NCI-H69 (cell line): ENCODE data around the gene APOH.
"Not testable (repeated sequence)": the region's sequence is repeated elsewhere in the genome, so short reads cannot be mapped to it uniquely, and the experiment has no call there.

Experiments used
- DNase-seq: peaks from one replicate; lab custom pipeline; 2025; lab: John Stamatoyannopoulos, UW

APOH gene

GRCh38 chr17:66228887-66229782 lies at the start of gene APOH:
Gene APOH, minus strand, starts transcription at chr17:66229415. Its CDS starts 36 bp downstream, at chr17:66229379.
- no peak for DNase-seq

GRCh38 chr17:66277191-66277590 lies 48.0 kb upstream of the APOH start:
- no peak for DNase-seq

- no peak for DNase-seq
These were observed 47.2 kb upstream of the APOH start for GRCh38 chr17:66276328-66276937.

GRCh38 chr17:66275651-66276050 lies 46.4 kb upstream of the APOH start:
- DNase-seq, result peak; percentile 46

- no peak for DNase-seq
These were observed 44.3 kb upstream of the APOH start for GRCh38 chr17:66273586-66273848.

GRCh38 chr17:66272811-66273585 lies 43.8 kb upstream of the APOH start:
- DNase-seq, result no peak

GRCh38 chr17:66271512-66271911 lies 42.3 kb upstream of the APOH start:
- DNase-seq, result no peak

- DNase-seq, result no peak
These were observed 40.9 kb upstream of the APOH start for GRCh38 chr17:66270106-66270505.

- DNase-seq, result no peak
These were observed 39.2 kb upstream of the APOH start for GRCh38 chr17:66268247-66268927.

- no peak for DNase-seq
These were observed 35.5 kb upstream of the APOH start for GRCh38 chr17:66264696-66265095.

GRCh38 chr17:66262767-66263166 lies 33.6 kb upstream of the APOH start:
- DNase-seq, result peak; percentile 66

GRCh38 chr17:66260688-66261087 lies 31.5 kb upstream of the APOH start:
- peak; percentile 15 for DNase-seq

GRCh38 chr17:66260275-66260674 lies 31.1 kb upstream of the APOH start:
- no peak for DNase-seq

- peak; percentile 29 for DNase-seq
These were observed 26.3 kb upstream of the APOH start for GRCh38 chr17:66255527-66255971.

- DNase-seq, result peak; percentile 90
These were observed 25.9 kb upstream of the APOH start for GRCh38 chr17:66255112-66255511.

GRCh38 chr17:66253458-66253857 lies 24.2 kb upstream of the APOH start:
- not testable (repeated sequence) for DNase-seq

GRCh38 chr17:66250686-66251085 lies 21.5 kb upstream of the APOH start:
- no peak for DNase-seq

GRCh38 chr17:66248285-66248684 lies 19.1 kb upstream of the APOH start:
- DNase-seq, result no peak

- DNase-seq, result no peak
These were observed 12.6 kb upstream of the APOH start for GRCh38 chr17:66241839-66242238.

- DNase-seq, result no peak
These were observed 11.4 kb upstream of the APOH start for GRCh38 chr17:66240630-66241029.

GRCh38 chr17:66240013-66240412 lies 10.8 kb upstream of the APOH start:
- DNase-seq, result no peak

GRCh38 chr17:66235377-66235994 lies 6.3 kb upstream of the APOH start:
- no peak for DNase-seq
